Ishikawa (cell line): ENCODE data around the gene SMC6.

Experiments used
- CEBPB ChIP-seq: IDR thresholded peaks from 2 replicates; pipeline ENCODE4 v1.6.1; 2012
- CREB1 ChIP-seq: IDR thresholded peaks from 2 replicates; pipeline ENCODE4 v1.6.1; 2012; ENCODE audit warnings: low read depth
- EGR1 ChIP-seq: IDR thresholded peaks from 2 replicates; pipeline ENCODE4 v1.6.1; 2012
- EP300 ChIP-seq: IDR thresholded peaks from 2 replicates; pipeline ENCODE4 v1.6.1; 2012; ENCODE audit warnings: borderline replicate concordance
- FOXM1 ChIP-seq: IDR thresholded peaks from 2 replicates; pipeline ENCODE4 v1.6.1; 2012; ENCODE audit warnings: low read depth, borderline replicate concordance
- NFIC ChIP-seq: IDR thresholded peaks from 2 replicates; pipeline ENCODE4 v1.6.1; 2012
- RAD21 ChIP-seq: IDR thresholded peaks from 2 replicates; pipeline ENCODE4 v1.6.1; 2012; ENCODE audit warnings: low read depth
- TAF1 ChIP-seq: IDR thresholded peaks from 2 replicates; pipeline ENCODE4 v1.6.1; 2012; ENCODE audit warnings: low read depth, mild to moderate bottlenecking
- TCF12 ChIP-seq: IDR thresholded peaks from 2 replicates; pipeline ENCODE4 v1.6.1; 2012; ENCODE audit warnings: low read depth
- YY1 ChIP-seq: IDR thresholded peaks from 2 replicates; pipeline ENCODE4 v1.6.1; 2012; ENCODE audit warnings: low read depth
- TF ChIP-seq, protein P1 (sequence below): IDR thresholded peaks from 2 replicates; pipeline ENCODE4 v1.6.1; 2012; ENCODE audit warnings: low read depth, mild to moderate bottlenecking
- TF ChIP-seq, protein P2 (sequence below): IDR thresholded peaks from 2 replicates; pipeline ENCODE4 v1.6.1; 2012
- TF ChIP-seq, protein P3 (sequence below): IDR thresholded peaks from 2 replicates; pipeline ENCODE4 v1.6.1; 2012

DNA sequence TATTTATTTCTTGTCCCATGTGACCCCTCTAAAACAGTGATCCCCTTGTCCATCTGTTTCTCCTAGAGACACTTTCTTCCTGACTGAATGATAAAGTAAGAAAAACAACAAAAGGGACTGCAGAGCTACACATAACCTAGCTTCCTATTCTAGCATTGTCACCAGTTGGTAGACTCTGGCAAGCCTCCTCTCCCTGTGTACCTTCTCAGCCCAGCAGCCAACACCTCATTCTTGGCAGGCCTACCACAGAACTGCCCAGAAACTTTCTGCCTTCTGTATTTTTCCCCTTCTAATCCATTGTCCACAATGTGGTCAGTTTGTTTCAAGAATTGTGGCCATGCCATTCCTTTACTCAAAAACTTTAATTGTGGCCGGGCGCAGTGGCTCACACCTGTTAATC lies 13.4 kb downstream of the SMC6 start:
- TF ChIP-seq, protein P1, sequence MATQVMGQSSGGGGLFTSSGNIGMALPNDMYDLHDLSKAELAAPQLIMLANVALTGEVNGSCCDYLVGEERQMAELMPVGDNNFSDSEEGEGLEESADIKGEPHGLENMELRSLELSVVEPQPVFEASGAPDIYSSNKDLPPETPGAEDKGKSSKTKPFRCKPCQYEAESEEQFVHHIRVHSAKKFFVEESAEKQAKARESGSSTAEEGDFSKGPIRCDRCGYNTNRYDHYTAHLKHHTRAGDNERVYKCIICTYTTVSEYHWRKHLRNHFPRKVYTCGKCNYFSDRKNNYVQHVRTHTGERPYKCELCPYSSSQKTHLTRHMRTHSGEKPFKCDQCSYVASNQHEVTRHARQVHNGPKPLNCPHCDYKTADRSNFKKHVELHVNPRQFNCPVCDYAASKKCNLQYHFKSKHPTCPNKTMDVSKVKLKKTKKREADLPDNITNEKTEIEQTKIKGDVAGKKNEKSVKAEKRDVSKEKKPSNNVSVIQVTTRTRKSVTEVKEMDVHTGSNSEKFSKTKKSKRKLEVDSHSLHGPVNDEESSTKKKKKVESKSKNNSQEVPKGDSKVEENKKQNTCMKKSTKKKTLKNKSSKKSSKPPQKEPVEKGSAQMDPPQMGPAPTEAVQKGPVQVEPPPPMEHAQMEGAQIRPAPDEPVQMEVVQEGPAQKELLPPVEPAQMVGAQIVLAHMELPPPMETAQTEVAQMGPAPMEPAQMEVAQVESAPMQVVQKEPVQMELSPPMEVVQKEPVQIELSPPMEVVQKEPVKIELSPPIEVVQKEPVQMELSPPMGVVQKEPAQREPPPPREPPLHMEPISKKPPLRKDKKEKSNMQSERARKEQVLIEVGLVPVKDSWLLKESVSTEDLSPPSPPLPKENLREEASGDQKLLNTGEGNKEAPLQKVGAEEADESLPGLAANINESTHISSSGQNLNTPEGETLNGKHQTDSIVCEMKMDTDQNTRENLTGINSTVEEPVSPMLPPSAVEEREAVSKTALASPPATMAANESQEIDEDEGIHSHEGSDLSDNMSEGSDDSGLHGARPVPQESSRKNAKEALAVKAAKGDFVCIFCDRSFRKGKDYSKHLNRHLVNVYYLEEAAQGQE = no peak
- TF ChIP-seq TCF12 (no peak), TAF1 (no peak), EP300 (no peak), EGR1 (no peak), RAD21 (no peak), YY1 (no peak), FOXM1 (no peak), NFIC (no peak), CREB1 (no peak), CEBPB (no peak)
- TF ChIP-seq, protein P2, sequence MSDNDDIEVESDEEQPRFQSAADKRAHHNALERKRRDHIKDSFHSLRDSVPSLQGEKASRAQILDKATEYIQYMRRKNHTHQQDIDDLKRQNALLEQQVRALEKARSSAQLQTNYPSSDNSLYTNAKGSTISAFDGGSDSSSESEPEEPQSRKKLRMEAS = no peak
- TF ChIP-seq, protein P3, sequence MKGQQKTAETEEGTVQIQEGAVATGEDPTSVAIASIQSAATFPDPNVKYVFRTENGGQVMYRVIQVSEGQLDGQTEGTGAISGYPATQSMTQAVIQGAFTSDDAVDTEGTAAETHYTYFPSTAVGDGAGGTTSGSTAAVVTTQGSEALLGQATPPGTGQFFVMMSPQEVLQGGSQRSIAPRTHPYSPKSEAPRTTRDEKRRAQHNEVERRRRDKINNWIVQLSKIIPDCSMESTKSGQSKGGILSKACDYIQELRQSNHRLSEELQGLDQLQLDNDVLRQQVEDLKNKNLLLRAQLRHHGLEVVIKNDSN = no peak
